Fibroblast of skin of back (primary cell): ENCODE results near the gene PAQR9.

Source experiments
- DNase-seq: peaks from one replicate; pipeline ENCODE4 v3.0.0-alpha.2; 2013

Gene PAQR9

GRCh38 chr3:142914286-142914811 is 49.1 kb downstream of the PAQR9 start:
- no peak for DNase-seq

- DNase-seq, result no peak
Measured at GRCh38 chr3:142913432-142913831, 50.0 kb downstream of the PAQR9 start.

- DNase-seq, result no peak
Measured at GRCh38 chr3:142912402-142913172, 50.9 kb downstream of the PAQR9 start.
